Osteocyte (in vitro differentiated cells): ENCODE data around the gene UMODL1. TPM values are rescaled to one million over a fixed set of nuclear protein-coding genes. Genes with fewer than 3 reads are reported as not detected.

Experiments used
- DNase-seq: peaks from one replicate; pipeline ENCODE4 v3.0.0; 2021; ENCODE audit warnings: mixed read lengths; ENCODE audit not compliant: unreplicated experiment; ENCODE audit errors: extremely low spot score
- H3K27ac Mint-ChIP-seq: one replicate; pipeline ENCODE4 v1.8.0; 2021; ENCODE audit warnings: mild to moderate bottlenecking, mixed read lengths; ENCODE audit not compliant: unreplicated experiment
- H3K27me3 Mint-ChIP-seq: one replicate; pipeline ENCODE4 v1.8.0; 2021; ENCODE audit warnings: mixed read lengths; ENCODE audit not compliant: unreplicated experiment
- H3K36me3 Mint-ChIP-seq: one replicate; pipeline ENCODE4 v1.8.0; 2021; ENCODE audit warnings: mixed read lengths; ENCODE audit not compliant: unreplicated experiment
- H3K4me1 Mint-ChIP-seq: one replicate; pipeline ENCODE4 v1.8.0; 2021; ENCODE audit warnings: mixed read lengths; ENCODE audit not compliant: unreplicated experiment
- H3K4me3 Mint-ChIP-seq: one replicate; pipeline ENCODE4 v1.8.0; 2021; ENCODE audit warnings: mild to moderate bottlenecking, moderate library complexity, mixed read lengths; ENCODE audit not compliant: unreplicated experiment
- H3K9me3 Mint-ChIP-seq: one replicate; pipeline ENCODE4 v1.8.0; 2021; ENCODE audit warnings: mixed read lengths; ENCODE audit not compliant: unreplicated experiment
- CTCF ChIP-seq: fragments of 200-600 bp; sonication (generic); IDR thresholded peaks from 2 replicates; pipeline ENCODE4 v1.5.0; 2021; ENCODE audit warnings: antibody characterized with exemption, mild to moderate bottlenecking, moderate library complexity
- total RNA-seq: library from RNA; stranded (reverse); gene quantifications from 2 replicates; pipeline ENCODE4 v1.2.1, GENCODE V29; 2021

Gene UMODL1
- total RNA-seq, 1 donor from 2014 or later, result not detected

- no peak overlapping the region for H3K4me3 Mint-ChIP-seq
- no peak overlapping the region for H3K27ac Mint-ChIP-seq
- no peak for TF ChIP-seq CTCF
- no peaks in the 10 kb centered on the region for H3K36me3 Mint-ChIP-seq
- no peaks in the 10 kb centered on the region for H3K4me1 Mint-ChIP-seq
- H3K27me3 Mint-ChIP-seq, result peaks cover 5% of the 10 kb centered on the region
- no peak for DNase-seq
- no peaks in the 10 kb centered on the region for H3K9me3 Mint-ChIP-seq
Observed at GRCh38 chr21:42137191-42137904, 66.2 kb downstream of the UMODL1 start.

- Mint-ChIP-seq H3K27ac (no peak overlapping the region), H3K4me3 (no peak overlapping the region), H3K27me3 (peaks cover 17% of the 10 kb centered on the region), H3K36me3 (no peaks in the 10 kb centered on the region), H3K9me3 (no peaks in the 10 kb centered on the region), H3K4me1 (no peaks in the 10 kb centered on the region)
- no peak for DNase-seq
- no peak for TF ChIP-seq CTCF
Observed at GRCh38 chr21:42140196-42140934, 69.2 kb downstream of the UMODL1 start.

- Mint-ChIP-seq H3K27me3 (peaks cover 17% of the 10 kb centered on the region), H3K9me3 (no peaks in the 10 kb centered on the region), H3K4me3 (no peak overlapping the region), H3K27ac (no peak overlapping the region), H3K4me1 (peaks cover 3% of the 10 kb centered on the region), H3K36me3 (no peaks in the 10 kb centered on the region)
- no peak for DNase-seq
- no peak for TF ChIP-seq CTCF
Observed at GRCh38 chr21:42141643-42142042, 70.5 kb downstream of the UMODL1 start.

GRCh38 chr21:42142141-42142540, 71.0 kb downstream of the UMODL1 start:
- Mint-ChIP-seq H3K27me3 (peaks cover 16% of the 10 kb centered on the region), H3K27ac (no peak overlapping the region), H3K4me3 (no peak overlapping the region), H3K4me1 (peaks cover 3% of the 10 kb centered on the region), H3K36me3 (no peaks in the 10 kb centered on the region), H3K9me3 (no peaks in the 10 kb centered on the region)
- DNase-seq, result no peak
- TF ChIP-seq CTCF, result no peak

- Mint-ChIP-seq H3K27me3 (peaks cover 17% of the 10 kb centered on the region), H3K4me3 (no peak overlapping the region), H3K36me3 (no peaks in the 10 kb centered on the region), H3K4me1 (peaks cover 3% of the 10 kb centered on the region), H3K27ac (no peak overlapping the region), H3K9me3 (no peaks in the 10 kb centered on the region)
- no peak for TF ChIP-seq CTCF
- no peak for DNase-seq
Observed at GRCh38 chr21:42142627-42143026, 71.5 kb downstream of the UMODL1 start.
